HG03457 (cell line): ENCODE results near the gene UQCRFS1.
"Not testable (repeated sequence)": the region's sequence is repeated elsewhere in the genome, so short reads cannot be mapped to it uniquely, and the experiment has no call there.

Experiments
- ATAC-seq: cut with Tn5 transposase; IDR thresholded peaks from one replicate; pipeline ENCODE4 v1.9.1; 2021; ENCODE audit warnings: moderate number of reproducible peaks; ENCODE audit not compliant: unreplicated experiment

Gene UQCRFS1

GRCh38 chr19:29215322-29215845 lies 2.4 kb upstream of the UQCRFS1 start:
- no peak for ATAC-seq

DNA sequence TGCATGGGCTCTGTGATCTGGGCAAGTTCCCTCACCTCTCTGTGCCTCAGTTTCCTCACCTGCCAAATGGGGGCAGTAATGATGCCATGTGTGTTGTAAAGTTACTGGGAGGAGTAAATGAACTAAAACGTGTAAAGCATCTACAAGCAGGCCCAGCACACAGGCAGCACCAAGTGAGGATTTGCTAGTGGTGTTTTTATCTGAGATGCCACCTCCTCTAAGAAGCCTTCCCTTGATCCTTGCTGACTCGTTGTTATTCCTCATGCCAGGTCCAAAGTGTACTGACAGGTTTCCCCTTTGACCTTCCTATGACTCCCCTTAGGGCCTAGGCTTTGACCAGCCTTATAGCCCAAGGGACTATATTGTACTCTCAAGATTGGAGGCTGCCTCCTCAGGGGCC lies 1.5 kb upstream of the UQCRFS1 start:
- no peak for ATAC-seq

DNA sequence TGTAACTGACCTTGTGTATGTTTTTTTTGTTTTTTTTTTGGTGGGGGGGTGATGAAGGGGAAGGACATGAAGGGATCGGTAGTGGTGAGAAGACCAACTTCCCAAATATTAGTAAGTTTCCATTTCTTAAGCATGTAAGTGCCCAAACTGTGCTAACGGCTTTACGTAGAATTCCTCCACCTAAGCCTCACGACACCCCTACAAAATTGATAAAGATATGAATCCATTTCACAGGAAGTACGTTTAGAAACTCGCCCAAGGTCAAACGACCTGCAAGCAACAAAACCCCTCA lies 649 bp downstream of the UQCRFS1 start:
- ATAC-seq: no peak

DNA sequence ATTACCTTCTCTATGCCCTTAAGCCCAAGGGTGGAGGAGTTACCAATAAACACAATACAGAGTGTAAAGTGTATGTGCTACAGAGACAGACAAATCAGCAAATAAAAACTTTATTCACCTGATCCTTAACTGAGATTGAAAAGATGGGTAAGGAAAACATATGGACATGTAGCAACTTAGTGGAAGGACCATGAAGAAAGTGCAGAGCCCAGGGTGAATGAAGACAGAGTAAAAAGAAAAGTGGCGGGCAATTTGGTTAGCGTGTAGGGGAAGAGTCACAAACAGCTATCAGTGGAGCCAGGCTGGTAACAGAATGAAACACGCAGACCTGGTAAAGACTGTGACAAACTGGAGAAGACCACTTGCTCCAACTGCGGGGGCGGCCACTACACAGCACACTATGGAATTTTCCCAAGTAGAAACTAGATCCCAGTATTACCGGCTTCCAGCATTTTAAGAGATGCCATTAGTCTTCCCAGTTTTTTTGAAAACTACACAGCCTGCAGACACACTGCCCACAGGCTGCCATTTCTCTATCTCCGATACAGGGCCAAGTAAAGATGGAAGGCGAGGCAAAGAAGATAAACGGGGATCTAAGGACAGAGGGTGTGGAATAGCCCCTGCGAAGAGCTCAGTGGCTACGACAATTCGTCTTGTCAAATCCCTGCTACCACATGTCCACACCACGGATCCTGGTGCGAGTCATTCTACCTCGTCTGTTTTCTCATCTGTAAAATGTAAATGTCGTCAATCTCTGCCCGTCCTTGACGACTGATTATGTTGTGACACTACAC lies 1.2 kb downstream of the UQCRFS1 start:
- ATAC-seq: no peak

- not testable (repeated sequence) for ATAC-seq
These were observed 1.9 kb downstream of the UQCRFS1 start for GRCh38 chr19:29211041-29211440.

DNA sequence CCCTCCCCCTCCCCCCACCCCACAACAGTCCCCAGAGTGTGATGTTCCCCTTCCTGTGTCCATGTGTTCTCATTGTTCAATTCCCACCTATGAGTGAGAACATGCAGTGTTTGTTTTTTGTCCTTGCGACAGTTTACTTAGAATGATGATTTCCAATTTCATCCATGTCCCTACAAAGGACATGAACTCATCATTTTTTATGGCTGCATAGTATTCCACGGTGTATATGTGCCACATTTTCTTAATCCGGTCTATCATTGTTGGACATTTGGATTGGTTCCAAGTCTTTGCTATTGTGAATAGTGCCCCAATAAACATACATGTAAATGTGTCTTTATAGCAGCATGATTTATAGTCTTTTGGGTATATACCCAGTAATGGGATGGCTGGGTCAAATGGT lies 2.4 kb downstream of the UQCRFS1 start:
- ATAC-seq: not testable (repeated sequence)

DNA sequence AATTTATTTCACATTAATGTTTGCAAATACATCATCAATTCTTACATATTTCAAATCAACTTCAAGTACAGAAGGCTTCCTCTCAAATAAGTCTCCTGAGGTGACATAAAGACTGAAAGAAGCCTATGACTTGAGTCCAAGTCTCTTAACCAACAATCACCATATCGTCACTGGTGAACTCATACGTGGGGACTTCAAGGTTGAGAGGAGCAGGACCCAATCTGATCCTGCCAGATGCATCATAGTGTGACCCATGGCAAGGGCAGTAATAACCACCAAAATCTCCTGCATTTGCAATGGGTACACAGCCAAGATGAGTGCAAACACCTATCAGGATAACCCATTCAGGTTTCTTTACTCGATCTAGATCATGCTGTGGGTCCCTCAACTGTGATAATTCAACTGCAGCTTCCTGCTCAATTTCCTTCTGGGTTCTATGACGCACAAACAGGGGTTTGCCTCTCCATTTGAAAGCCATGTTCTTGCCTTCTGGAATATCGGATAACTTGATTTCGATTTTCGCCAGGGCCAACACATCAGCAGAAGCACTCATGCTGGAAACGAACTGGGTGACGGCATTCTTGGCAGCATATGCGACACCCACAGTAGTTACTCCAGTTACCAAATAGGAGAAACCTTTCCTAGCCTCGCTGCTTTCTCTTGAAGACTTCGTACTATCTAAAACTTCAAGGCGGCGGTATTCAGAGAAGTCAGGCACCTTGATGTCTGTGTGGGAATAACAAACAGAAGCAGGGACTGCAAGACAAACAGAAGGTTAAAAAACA lies 5.4 kb downstream of the UQCRFS1 start:
- ATAC-seq: not testable (repeated sequence)

GRCh38 chr19:29206453-29206852 lies 6.5 kb downstream of the UQCRFS1 start:
- ATAC-seq: no peak

GRCh38 chr19:29202281-29202680 lies 10.7 kb downstream of the UQCRFS1 start:
- ATAC-seq: no peak

DNA sequence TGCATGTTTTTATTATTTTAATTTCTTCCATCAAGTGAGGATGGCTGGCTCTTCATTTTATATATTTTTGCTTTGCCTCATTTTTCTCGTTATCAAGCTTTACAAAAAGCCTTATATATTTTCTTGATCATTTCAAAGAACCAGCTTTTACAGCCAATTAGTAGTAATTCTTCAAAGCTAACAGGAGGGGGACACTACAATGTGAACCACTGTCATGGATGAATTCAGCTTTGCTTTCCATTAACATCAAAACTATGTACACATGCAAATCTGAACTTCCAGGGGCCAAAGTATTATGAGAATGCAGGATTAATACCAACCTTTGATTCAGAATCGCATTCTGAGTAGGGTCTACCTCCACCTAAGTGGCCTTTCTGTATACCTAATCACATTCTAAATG lies 11.1 kb downstream of the UQCRFS1 start:
- ATAC-seq: no peak

DNA sequence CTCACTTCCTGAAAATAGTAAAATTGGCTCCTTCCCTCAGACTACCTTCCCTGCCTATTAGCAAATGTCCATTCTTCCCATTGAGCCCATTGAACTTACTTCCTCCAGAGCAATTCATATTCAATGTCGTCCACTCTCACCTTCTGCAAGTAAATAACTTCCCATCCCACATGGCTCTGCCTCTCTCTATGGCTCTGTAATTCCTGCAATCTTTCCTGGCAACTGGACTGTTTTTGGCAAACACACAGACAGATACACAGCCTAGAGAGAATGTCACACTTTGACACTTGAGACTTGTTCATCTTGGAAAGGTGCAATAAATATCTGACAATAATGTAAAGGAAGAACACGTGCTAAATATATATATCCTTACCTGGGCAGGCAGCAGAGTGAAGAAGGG lies 18.3 kb downstream of the UQCRFS1 start:
- no peak for ATAC-seq

DNA sequence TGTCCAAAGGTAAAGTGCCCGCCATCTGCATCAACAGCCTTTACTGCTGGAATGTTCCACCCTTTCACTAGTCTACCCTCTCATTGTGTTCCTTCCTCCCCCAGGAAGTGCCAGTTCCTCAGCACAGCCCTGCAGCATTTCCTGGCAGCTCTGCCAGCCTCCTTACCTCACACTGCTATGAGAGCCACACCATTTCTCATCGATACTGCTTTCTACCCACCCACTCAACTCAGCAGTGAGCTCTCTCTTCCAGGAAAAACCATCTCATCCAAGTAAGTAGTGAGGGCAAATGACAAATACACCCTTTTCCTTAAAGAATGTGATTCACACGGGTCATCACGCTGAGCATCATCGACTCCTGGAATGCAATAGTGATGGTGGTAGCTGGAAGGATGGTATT lies 19.8 kb downstream of the UQCRFS1 start:
- ATAC-seq: no peak

- ATAC-seq: no peak
These were observed 21.9 kb downstream of the UQCRFS1 start for GRCh38 chr19:29191005-29191404.

GRCh38 chr19:29189033-29189360 lies 24.0 kb downstream of the UQCRFS1 start:
- ATAC-seq: no peak

- no peak for ATAC-seq
These were observed 24.5 kb downstream of the UQCRFS1 start for GRCh38 chr19:29188289-29189032.

DNA sequence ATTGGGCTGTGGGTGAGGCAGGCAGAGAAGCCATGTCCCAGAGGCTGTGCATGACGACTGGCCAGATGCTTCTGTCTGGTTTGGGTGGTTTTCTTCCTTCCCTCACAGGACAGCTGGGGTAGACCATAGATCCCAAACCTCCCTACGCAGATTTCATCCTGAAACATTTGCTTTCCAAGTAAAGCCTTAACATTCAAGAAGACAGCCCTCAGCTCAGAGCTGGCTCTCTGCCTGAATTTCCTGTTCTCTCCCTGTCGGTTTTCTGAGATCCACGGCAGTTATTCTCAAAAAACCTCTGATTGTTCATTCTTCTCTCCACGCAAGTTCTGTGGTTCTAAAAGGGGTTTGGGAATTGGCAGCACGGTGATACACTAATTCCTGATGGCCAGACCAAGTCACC lies 25.3 kb downstream of the UQCRFS1 start:
- no peak for ATAC-seq

DNA sequence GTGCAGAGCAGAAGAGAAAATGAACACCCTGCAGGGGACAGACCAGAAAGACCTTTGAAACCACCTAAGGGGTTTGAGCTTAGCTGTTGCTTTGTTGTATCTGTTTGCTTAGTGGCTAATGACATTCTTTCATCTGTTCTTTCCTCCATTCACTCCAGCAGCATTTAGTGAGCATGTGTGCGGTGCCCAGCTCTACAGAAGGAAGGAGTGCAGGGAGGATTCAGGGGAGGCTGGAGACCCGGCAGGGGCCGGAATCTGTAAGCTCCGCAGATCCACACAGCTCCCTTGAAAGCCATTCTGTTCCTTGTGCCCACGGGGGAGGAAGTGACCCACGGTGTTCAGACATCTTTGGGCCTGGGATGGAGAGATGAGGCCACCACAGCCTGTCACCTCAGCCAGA lies 27.5 kb downstream of the UQCRFS1 start:
- ATAC-seq: no peak

GRCh38 chr19:29176981-29177754 lies 35.8 kb downstream of the UQCRFS1 start:
- ATAC-seq: no peak

GRCh38 chr19:29173896-29174295 lies 39.1 kb downstream of the UQCRFS1 start:
- ATAC-seq: no peak

GRCh38 chr19:29172302-29172701 lies 40.6 kb downstream of the UQCRFS1 start:
- no peak for ATAC-seq

DNA sequence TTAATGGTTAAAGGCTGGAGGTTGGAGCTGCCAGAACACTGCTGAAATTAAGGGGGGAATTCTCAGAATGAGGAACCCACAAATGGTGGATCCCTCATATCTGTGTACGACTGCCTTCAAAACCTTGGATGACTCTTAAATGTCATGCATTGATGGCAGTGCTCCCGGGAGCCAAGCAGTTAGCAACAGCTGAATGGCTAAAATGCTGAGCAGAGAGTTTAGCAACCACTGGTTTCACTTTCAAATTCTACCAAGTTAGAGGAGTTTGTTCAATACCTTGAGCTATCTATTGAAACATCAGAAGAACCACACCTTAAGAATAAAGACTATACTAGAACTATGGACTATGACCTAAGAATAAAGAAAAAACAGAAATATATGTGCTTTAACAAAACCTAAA lies 41.4 kb downstream of the UQCRFS1 start:
- no peak for ATAC-seq
